Stimulated activated CD4-positive, alpha-beta T cell treated with anti-CD3 and anti-CD28 coated beads, Interleukin-12 subunit alpha, Interleukin-12 subunit beta, amount 100 ng/mL, for 4 hours (primary cell): Measurements from ENCODE around the gene ADAM12.
"Not testable (repeated sequence)": the region's sequence is repeated elsewhere in the genome, so short reads cannot be mapped to it uniquely, and the experiment has no call there.

Experiments
- DNase-seq: peaks from one replicate; pipeline ENCODE4 v3.0.0-alpha.2; 2020

Gene ADAM12

DNA sequence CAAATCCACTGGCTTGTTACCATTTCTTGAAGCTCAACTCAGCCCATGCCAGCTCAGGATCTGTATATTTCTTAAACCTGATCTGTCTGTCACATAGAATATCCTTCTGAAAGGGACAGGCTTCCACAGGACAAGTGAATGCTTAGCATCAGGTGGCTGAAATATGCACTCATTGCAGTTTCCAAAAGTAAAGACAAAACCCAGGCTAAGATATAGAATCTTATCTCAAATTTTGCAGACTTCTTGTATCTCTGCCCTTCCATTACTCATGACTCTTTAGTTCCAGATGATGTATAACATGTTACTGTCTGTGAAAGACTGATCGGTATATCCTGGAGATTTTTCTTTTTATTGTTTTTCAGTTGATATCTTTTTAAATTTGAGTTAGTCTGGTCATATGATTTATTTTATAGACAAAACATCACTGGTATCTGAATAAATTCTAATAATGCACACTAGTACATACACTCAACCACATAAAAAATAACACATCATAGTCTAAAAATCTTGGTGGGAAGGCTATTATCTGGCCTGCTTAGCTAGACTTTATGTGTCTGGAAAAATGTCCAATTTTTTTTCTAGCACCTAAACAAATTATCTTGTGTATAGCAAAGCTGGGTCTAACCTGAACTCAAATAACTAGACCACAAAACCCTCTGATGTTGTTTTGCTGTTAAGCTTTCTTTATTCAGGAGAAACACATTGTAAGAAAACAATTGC, 182.6 kb downstream of the ADAM12 start:
- DNase-seq: no peak

DNA sequence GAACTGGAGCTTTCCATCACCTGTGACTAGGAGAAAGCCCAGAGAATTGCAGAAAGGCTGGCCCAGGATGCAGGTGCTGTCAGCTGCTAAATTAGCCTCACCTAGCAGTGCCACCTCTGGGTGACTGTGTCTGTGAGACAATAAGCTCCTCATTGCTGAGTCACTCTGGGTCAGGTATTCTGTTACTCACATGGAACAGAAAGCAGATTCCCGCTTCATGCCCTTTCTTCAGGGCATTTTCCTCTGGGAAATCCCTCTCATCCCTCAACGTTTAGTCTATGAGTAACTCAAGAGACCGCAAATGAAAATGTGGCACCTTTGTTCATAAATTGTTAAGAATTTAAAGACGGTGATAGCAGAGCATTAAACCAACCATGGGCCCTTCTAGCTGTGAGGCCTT, 184.0 kb downstream of the ADAM12 start:
- DNase-seq: no peak

DNA sequence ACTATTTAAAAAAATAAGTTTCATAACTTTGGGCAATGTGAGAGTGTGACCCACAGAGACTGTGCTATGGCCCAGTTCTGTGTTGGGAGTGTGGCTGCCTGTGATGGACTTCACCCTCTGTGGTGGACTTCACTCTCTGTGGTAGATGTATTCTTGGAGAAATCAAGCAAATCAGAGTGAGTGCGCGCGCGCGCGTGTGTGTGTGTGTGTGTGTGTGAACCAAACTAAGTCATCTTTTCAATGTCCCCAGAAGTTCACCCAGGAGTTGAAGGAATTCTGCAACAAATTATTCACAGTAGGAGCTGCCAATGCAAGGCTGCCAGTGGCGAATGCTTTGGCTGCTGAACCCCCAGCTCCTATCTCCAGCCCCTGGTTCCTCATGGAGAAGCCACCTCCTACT, 184.5 kb downstream of the ADAM12 start:
- no peak for DNase-seq

GRCh38 chr10:126201603-126202002, 186.7 kb downstream of the ADAM12 start:
- no peak for DNase-seq

DNA sequence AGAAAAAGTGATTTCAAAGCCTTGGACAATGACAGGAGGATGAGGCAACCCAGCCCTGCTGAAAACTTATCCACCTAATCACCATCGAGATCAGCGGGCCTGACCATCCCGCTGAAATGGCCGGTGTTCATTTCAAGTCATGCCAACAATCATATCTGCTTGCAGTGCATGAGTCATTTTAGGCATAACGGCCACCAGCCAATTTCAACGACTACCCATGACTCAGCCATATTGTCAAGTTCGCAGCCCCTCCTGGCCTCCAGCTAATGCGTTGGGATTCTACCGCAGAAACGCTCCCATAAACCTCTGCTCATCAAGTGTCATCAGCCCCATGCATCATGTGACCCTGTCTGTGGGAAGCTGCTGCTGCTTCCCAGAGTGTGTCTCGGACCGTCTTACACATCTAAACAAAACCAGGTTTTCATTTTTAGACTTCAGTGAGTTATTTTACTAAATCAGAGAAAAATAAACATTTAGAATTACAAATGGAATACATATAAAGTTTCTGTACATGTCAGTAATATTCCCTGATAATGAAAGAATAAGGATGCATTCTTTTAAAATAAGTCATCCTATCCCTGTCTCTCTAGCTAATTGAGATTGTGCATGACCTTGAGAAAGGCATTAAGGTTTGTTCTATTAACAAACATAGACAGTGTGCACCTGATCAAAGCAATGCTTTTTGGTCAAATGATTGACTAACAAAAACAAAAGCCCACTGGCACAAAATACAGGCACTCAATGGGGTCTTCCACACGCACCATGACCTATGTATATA, 188.9 kb downstream of the ADAM12 start:
- no peak for DNase-seq

GRCh38 chr10:126198681-126199080, 189.6 kb downstream of the ADAM12 start:
- DNase-seq: no peak

- no peak for DNase-seq
Observed at GRCh38 chr10:126197036-126197543, 191.2 kb downstream of the ADAM12 start.

GRCh38 chr10:126196281-126196680, 192.0 kb downstream of the ADAM12 start:
- no peak for DNase-seq

DNA sequence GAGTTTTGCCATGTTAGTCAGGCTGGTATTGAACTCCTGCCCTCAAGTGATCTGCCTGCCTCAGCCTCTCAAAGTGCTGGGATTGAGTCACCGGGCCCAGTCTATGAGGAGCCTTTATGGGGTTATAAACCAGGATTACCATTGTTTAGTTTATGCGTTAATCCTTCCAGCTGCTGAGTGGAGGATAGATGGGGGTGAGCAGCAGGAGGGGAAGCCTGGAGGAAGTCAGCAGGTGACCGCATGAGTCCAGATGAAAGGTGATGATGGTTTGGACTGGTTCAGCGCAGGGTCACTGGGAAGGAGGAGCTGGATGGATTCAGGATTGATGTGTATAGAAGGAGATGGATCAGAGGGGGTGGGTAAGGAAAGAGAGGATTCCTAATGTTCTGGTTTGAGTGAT, 197.1 kb downstream of the ADAM12 start:
- no peak for DNase-seq

- DNase-seq: no peak
Observed at GRCh38 chr10:126188679-126189200, 199.5 kb downstream of the ADAM12 start.

DNA sequence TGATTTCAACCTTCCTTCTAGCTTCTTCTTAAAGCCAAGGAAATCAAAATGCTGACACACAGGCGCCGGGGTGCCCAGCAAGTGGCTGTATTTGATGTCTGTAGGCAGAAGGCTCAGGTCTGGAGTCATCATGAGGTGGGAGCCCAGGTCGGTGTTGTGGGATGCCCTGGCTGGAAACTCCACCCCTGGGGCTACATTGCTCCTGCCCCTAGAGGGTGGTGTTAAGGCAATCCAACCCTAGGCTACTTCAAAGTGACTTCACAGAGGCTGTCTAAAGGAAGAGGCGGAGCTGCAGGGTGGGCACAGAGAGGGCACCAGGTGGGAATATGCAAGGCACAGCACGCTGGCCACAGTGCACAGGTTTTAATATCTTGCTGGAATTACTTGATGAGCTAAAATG, 200.9 kb downstream of the ADAM12 start:
- DNase-seq: no peak

DNA sequence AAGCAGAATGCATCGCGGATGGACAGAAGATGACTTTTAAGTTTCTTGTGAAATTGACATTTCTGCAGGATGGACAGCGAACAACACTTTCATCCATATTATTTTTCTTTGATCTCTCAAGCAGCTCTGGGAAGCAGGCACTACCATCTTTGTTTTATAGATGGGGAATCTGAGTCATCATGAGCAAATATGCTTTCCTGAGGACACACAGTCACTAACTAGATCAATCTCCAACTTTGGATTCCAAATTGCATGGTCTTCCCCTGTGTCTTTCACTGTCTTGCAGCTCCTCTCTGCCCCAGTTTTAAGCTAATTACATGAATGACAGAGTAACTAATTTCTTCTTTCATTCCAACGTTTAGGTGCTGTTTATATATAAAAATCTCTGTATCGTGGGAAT, 201.5 kb downstream of the ADAM12 start:
- DNase-seq: no peak

- no peak for DNase-seq
Observed at GRCh38 chr10:126185676-126186447, 202.4 kb downstream of the ADAM12 start.

GRCh38 chr10:126181626-126182025, 206.7 kb downstream of the ADAM12 start:
- DNase-seq: no peak

DNA sequence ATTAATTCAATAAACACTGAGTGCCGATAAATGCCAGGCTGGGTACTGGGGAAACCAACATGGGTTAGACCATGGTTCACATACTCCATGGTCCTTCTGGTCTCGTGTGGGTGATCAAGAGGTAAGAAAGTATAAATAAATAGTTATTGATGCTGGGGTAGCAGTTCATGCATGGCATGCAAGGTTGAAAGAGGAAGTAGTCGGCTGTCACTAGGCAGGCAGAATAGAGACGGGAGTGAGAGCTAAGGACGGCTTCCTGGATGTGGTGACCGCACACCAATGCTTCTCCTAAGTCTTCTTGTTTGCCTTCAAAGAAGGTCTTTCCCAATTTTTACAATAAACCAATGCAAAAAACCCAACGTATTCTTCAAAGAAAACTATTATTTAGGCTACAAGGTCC, 208.6 kb downstream of the ADAM12 start:
- DNase-seq: no peak

DNA sequence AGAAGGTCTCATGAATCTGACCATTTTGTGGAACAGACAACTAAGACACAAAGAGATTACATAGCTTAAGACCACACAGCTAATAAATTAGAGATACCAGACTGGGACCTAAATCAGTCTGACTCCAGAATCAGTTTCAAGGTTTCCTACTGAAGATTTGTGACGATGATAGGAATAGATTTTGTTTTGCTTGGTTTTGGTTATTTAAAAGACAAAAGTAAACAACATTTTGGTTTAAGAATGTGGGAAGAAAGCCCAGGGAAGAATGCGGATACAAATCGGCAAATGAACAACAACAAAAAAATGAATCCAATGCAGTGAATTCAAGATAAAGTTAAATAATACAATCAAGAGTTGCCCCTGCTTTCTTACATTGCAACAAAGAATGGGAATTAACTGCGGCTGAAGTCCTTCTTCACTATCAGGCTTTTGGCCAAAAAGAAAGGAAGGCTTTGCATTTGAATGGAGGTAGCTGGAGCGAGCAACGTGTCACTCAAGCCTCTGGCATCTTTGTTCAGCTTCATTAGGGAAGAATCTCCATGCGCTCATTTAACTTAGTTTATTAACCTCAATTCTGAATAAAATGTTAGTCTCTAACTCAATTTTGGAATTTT, 210.8 kb downstream of the ADAM12 start:
- DNase-seq: no peak

DNA sequence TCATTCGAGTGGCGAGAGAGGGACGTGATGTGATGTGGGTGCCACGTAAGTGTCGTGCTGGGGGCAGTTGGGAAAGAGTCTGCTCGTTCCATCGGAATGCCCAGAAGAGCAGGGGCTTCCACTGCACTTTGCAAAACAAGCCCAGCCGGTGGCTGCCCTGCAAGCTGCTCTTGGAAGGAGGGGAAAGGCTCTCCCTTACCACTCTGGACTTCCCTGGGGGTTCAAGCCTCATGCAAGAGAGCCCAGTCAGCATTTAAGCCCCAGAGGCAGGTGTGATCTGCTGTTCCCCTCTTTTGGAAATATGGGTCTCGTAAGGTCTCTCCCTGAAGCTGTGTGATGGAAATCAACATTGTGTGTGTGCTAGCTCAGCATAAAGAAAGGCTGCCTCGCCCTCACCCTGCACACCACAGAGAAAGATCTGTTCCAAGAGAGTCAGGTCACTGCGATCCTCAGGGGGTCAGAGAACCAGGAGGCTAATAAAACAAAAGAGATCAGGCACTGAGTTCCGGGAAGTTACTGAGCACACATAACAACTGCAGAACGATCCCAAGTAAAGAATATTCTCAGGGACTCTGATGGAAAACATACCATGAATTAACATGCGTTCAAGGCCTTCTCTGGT, 212.5 kb downstream of the ADAM12 start:
- DNase-seq: no peak

GRCh38 chr10:126172755-126173154, 215.5 kb downstream of the ADAM12 start:
- not testable (repeated sequence) for DNase-seq

DNA sequence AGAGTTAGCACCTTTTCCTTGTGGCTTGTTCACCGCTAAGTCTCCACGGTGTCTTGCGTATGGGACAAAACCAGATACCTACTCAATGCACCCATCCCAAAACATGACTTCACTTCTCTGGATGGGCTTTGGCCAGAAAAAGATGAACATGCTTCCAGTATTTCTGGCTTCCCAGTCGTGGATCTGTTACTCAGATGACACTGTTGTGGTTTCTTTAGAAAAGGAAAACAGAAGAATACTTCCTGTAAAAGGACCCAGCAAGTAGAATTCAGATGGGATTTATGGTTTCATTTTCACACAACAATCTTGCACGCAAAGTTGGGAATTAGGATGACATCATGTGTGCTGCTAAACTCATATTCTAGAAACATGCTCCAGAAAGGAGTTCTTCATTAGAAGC, 216.7 kb downstream of the ADAM12 start:
- no peak for DNase-seq

- no peak for DNase-seq
Observed at GRCh38 chr10:126170776-126171175, 217.5 kb downstream of the ADAM12 start.

DNA sequence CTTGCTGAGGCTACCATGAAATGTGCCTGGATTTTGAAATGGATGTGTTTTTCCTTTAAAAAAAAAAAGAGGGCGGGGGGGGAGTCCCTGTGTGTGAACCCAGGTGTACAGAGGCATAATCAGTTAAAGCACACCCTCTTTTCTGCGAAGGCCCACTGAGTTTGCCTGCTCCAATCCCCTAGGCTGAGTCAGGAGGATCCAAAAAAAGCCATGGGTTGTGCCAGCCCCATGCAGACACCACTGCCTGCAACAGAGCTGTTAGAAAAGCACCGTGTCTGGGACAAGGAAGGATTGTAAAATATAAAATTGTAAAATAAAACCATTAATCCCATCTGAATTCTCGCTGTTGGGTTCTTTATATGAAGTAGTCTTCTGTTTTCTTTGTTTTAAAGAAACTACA, 217.9 kb downstream of the ADAM12 start:
- DNase-seq: no peak

- DNase-seq: no peak
Observed at GRCh38 chr10:126169899-126170298, 218.4 kb downstream of the ADAM12 start.
